Right cardiac atrium (tissue), 5 donors: Measurements from ENCODE around the gene GDPD5. TPM values are rescaled to one million over a fixed set of nuclear protein-coding genes. Genes with fewer than 3 reads are reported as not detected.

Experiments used
- ATAC-seq, 2 donors: fragments of 200-7000 bp; cut with Tn5 transposase; one replicate each; pipeline versions ENCODE4 v1.8.0 to v1.9.1; 2020; ENCODE audit warnings: moderate library complexity in 2 of 2, mild to moderate bottlenecking in 1 of 2
- DNase-seq, 3 donors: peaks; one replicate each; pipeline ENCODE4 v3.0.0-alpha.2; 2020
- H3K27ac ChIP-seq: one replicate; pipeline ENCODE4 v1.5.1; 2013; ENCODE audit warnings: mild to moderate bottlenecking, low read length, control low read depth, moderate library complexity
- H3K27me3 ChIP-seq: one replicate; pipeline ENCODE4 v1.6.1; 2013; ENCODE audit not compliant: control insufficient read depth, insufficient read depth
- H3K4me1 ChIP-seq: one replicate; pipeline ENCODE4 v1.6.1; 2013; ENCODE audit warnings: low read length; ENCODE audit not compliant: control insufficient read depth, insufficient read depth
- H3K4me3 ChIP-seq: one replicate; pipeline ENCODE4 v1.5.1; 2013; ENCODE audit warnings: low read length, control low read depth
- H3K9me3 ChIP-seq: one replicate; pipeline ENCODE4 v1.6.1; 2013; ENCODE audit warnings: low read length; ENCODE audit not compliant: control insufficient read depth
- WGBS: extraction: QIAGEN DNeasy Blood & Tissue Kit; methylation state at CpG from one replicate; pipeline ENCODE4 v1.1.7; 2013; 5-methylcytosine and 5-hydroxymethylcytosine counted together
- intact Hi-C, 4 donors: fragments of 100-400 bp; cut with DNase I; formaldehyde crosslinking; loops; one replicate each; pipeline versions ENCODE4 v1.11.0 to v1.14.0; 2022 to 2023
- polyA plus RNA-seq: library from polyadenylated mRNA; stranded (reverse); fragments of 200-250 nt; gene quantifications from one replicate; pipeline ENCODE4 v1.2.3, GENCODE V29; 2013
- total RNA-seq, 4 donors: library from RNA; stranded (reverse); fragmentation: NEBNext Ultra II Directional; extraction: Animal tissue kit (Norgen Biotek cat#: 25700); gene quantifications; one replicate each; pipeline ENCODE4 v1.2.1, GENCODE V29; 2021
- donor health status: healthy with polysubstance abuse.
- donor health status: DM: no; HTN: yes; CAD: no.
- donor health status: DM: no; HTN: no; CAD: no.
- donor health status: DM: no; HTN: yes; CAD: no; lungs with severe emphysema.
- donor health status: DM: yes; HTN: yes; CAD: no.

GDPD5 gene
- total and polyA plus RNA-seq, 5 donors, result 5.3 to 8.5 (median 7.8) TPM

- H3K9me3 ChIP-seq, result no peaks in the 10 kb centered on the region
- ATAC-seq (peak; percentile 47 to 54), DNase-seq (peak; percentile 58 to 88 (median 82))
- H3K4me1 ChIP-seq, result peaks cover 5% of the 10 kb centered on the region
- intact Hi-C loops, result no loop called here
- H3K27me3 ChIP-seq, result no peaks in the 10 kb centered on the region
- 45% methylated on average over 16 of the region's 16 CpGs for WGBS
- no peak overlapping the region for H3K4me3 ChIP-seq
- peak overlapping the region; percentile 40 for H3K27ac ChIP-seq
Observed at GRCh38 chr11:75474878-75475766, 50.6 kb downstream of the GDPD5 start.

GRCh38 chr11:75474240-75474639 lies 51.5 kb downstream of the GDPD5 start:
- no peak overlapping the region for H3K27ac ChIP-seq
- H3K9me3 ChIP-seq, result no peaks in the 10 kb centered on the region
- H3K27me3 ChIP-seq, result no peaks in the 10 kb centered on the region
- WGBS, result 65% methylated on average over 1 of the region's 1 CpG
- intact Hi-C loops, result no loop called here
- H3K4me3 ChIP-seq, result no peak overlapping the region
- DNase-seq, result no peak
- no peak for ATAC-seq
- peaks cover 7% of the 10 kb centered on the region for H3K4me1 ChIP-seq

- intact Hi-C loops, result no loop called here
- no peak overlapping the region for H3K4me3 ChIP-seq
- H3K4me1 ChIP-seq, result peaks cover 10% of the 10 kb centered on the region
- no peak for ATAC-seq
- WGBS, result 88% methylated on average over 6 of the region's 6 CpGs
- H3K9me3 ChIP-seq, result no peaks in the 10 kb centered on the region
- DNase-seq, result no peak
- no peak overlapping the region for H3K27ac ChIP-seq
- no peaks in the 10 kb centered on the region for H3K27me3 ChIP-seq
Observed at GRCh38 chr11:75473684-75474083, 52.1 kb downstream of the GDPD5 start.

- Histone ChIP-seq H3K4me1 (peaks cover 10% of the 10 kb centered on the region), H3K27me3 (no peaks in the 10 kb centered on the region), H3K4me3 (no peak overlapping the region), H3K9me3 (no peaks in the 10 kb centered on the region), H3K27ac (no peak overlapping the region)
- 93% methylated on average over 5 of the region's 5 CpGs for WGBS
- intact Hi-C loops, result no loop called here
- ATAC-seq (no peak), DNase-seq (no peak)
Observed at GRCh38 chr11:75472081-75472732, 53.5 kb downstream of the GDPD5 start.

- WGBS, result 86% methylated on average over 7 of the region's 7 CpGs
- Histone ChIP-seq H3K4me3 (no peak overlapping the region), H3K4me1 (peaks cover 12% of the 10 kb centered on the region), H3K27me3 (no peaks in the 10 kb centered on the region), H3K27ac (no peak overlapping the region), H3K9me3 (no peaks in the 10 kb centered on the region)
- intact Hi-C loops, result no loop called here
- no peak for ATAC-seq
- no peak for DNase-seq
Observed at GRCh38 chr11:75471176-75471973, 54.4 kb downstream of the GDPD5 start.

DNA sequence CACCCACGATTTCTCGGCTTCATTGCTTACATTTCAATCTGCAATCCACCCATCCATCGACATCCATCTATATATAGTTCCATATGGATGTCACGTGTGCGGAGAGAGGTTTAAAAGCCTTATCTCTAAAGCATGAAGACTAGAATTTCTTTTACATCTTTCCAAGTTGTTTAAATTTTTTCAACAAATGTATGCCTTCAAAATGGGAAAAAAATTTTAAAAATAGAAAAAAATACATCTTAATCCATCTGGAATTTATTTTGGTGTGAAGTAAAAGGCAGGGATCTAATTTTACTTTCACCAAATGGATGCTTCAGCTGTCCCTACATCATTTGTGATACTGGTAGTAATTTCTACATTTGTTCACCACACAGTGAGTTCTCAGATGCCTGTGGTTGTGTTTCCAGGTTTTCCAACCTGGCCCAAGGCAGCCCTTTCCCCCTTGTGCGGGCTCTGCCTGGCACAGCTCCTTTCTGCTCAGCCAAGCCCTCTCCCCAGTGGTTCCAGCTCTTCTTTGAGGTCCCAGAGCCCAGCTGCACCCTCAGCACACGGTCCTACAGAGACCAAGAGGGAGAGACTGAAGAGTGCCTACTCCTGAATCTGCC lies 55.2 kb downstream of the GDPD5 start:
- no peaks in the 10 kb centered on the region for H3K27me3 ChIP-seq

DNA sequence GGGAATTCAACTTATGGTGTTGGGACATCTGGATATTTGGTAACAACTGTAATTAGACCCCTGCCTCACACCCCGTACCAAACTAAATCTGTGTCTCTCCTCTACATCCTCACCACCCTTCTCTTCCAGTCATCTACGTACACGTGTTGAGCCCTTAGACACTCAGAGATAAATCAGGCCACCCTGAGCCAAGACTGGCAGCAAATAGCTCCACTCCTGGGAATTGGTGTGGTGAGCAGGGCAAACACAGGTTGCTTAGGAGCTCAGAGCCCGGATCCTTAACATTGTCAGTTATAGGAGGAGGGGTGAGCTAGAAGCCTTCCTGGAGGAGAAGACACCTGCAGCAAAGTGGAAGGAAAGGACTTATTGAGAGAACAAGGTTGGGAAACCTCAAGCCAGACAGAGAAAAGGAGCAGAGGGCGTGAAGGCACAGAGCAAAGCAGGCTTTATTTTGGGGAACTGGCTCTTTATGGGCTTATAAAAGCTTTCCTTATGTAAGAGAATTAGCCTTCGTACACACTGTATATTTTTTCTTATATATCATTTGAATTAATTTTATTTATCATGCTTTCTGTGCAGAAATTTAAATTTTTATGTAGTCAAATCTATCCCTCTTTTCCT lies 55.8 kb downstream of the GDPD5 start:
- Histone ChIP-seq H3K4me3 (no peak overlapping the region), H3K9me3 (no peaks in the 10 kb centered on the region), H3K27ac (no peak overlapping the region), H3K4me1 (peaks cover 7% of the 10 kb centered on the region), H3K27me3 (no peaks in the 10 kb centered on the region)
- 72% methylated on average over 6 of the region's 6 CpGs for WGBS
- intact Hi-C loops, result no loop called here
- ATAC-seq (no peak), DNase-seq (no peak)

More for the DNA sequence above, 55.2 kb downstream of the GDPD5 start:
- H3K4me1 ChIP-seq, result peaks cover 10% of the 10 kb centered on the region
- no peaks in the 10 kb centered on the region for H3K9me3 ChIP-seq
- H3K27ac ChIP-seq, result no peak overlapping the region
- no peak overlapping the region for H3K4me3 ChIP-seq
- intact Hi-C loops, result no loop called here
- no peak for DNase-seq
- ATAC-seq, result no peak
- WGBS, result 87% methylated on average over 7 of the region's 7 CpGs

- H3K9me3 ChIP-seq, result no peaks in the 10 kb centered on the region
- peak overlapping the region; percentile 26 for H3K27ac ChIP-seq
- DNase-seq (peak; percentile 80 to 92 (median 87)), ATAC-seq (peak; percentile 43 to 78)
- no peak overlapping the region for H3K4me3 ChIP-seq
- intact Hi-C loops, result no loop called here
- WGBS, result 37% methylated on average over 14 of the region's 14 CpGs
- H3K4me1 ChIP-seq, result peaks cover 7% of the 10 kb centered on the region
- H3K27me3 ChIP-seq, result no peaks in the 10 kb centered on the region
Observed at GRCh38 chr11:75468534-75469340, 57.0 kb downstream of the GDPD5 start.

DNA sequence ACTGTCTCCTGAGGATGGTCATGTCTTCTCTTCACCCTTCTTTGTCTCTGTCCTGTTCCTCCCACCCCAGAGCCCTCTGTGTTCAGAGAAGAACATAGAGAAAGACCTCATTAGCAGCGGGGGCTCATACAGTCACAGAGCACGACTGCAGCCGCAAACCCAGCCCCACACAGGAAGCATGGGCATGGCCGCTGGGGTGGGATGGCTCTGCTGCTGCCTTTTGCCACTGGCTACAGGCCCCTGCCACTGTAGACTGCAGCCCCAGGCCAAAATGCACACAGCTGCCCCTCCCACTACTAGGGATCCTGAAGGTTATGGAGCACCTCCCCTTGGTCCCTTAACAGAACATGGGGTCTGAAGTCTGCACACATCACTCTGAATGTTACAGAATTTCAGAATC lies 57.9 kb downstream of the GDPD5 start:
- H3K4me1 ChIP-seq, result peaks cover 7% of the 10 kb centered on the region
- H3K27me3 ChIP-seq, result no peaks in the 10 kb centered on the region
- no peak overlapping the region for H3K27ac ChIP-seq
- no peak for DNase-seq
- no peak overlapping the region for H3K4me3 ChIP-seq
- intact Hi-C loops, result no loop called here
- 69% methylated on average over 4 of the region's 4 CpGs for WGBS
- ATAC-seq, result no peak
- H3K9me3 ChIP-seq, result no peaks in the 10 kb centered on the region

GRCh38 chr11:75467311-75467710 lies 58.4 kb downstream of the GDPD5 start:
- no peaks in the 10 kb centered on the region for H3K9me3 ChIP-seq
- no peak for DNase-seq
- no peak overlapping the region for H3K27ac ChIP-seq
- no peak for ATAC-seq
- no peak overlapping the region for H3K4me3 ChIP-seq
- no peaks in the 10 kb centered on the region for H3K27me3 ChIP-seq
- intact Hi-C loops, result no loop called here
- peaks cover 7% of the 10 kb centered on the region for H3K4me1 ChIP-seq
- 91% methylated on average over 8 of the region's 8 CpGs for WGBS
